T-helper 1 cell (primary cell): ENCODE measurements around the gene MARVELD1.

Source experiments
- DNase-seq, 5 donors: peaks; one replicate each; pipeline ENCODE4 v3.0.0-alpha.2; 2012 to 2020

MARVELD1 gene

GRCh38 chr10:97724341-97724941 lies 10.9 kb downstream of the MARVELD1 start:
- no peak for DNase-seq

GRCh38 chr10:97726636-97727178 lies 13.2 kb downstream of the MARVELD1 start:
- no peak for DNase-seq

DNA sequence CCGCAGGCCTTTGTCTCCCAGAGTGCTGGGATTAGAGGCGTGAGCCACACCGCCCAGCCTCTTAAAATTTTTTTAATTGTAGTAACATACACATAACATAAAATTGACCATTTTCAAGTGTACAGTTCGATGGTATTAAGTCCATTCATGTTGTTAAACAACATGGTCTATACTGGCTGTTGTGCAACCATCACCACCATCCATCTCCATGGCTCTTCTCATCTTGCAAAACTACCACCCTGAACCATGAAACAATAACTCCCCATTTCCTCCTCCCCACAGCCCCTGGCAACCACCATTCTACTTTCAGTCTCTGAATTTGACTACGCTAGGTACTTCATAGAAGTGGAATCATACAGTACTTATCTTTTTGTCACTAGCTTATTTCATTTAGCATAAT lies 15.5 kb downstream of the MARVELD1 start:
- no peak for DNase-seq

DNA sequence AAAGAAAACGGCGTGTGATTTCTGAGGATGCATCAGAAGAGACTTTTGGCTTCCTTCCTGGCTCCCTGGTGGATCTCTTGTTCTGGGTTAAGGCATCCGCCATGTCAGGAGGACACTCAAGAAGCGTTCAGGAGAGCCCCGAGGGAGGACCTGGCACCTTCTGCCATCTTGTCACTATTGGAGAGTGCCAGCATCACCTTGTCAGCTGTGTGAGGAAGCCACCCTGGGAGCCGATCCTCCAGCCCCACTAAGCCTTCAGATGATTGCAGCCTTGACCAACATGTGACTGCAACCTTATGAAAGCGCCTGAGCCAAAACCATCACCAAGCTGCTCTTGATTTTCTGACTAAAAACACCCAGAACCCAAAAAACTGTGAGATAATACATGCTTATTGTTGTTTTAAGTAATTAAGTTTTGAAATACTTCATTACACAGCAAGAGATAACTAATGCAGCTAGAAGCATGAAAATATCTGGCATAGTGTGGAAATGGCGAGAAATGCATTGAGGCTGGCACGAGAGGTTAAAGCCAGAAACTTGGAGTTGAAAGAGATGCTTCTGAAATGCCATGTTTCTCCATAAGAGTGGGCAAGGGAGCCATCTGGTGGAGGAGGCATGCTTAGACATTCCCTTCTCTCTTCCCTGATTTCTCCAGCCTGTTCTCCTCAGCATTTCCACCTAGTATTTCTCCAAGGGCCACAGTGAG lies 18.0 kb downstream of the MARVELD1 start:
- peak in 4 of 5 donors; percentile 35 to 58 (median 40) for DNase-seq

- DNase-seq, result no peak
Observed at GRCh38 chr10:97732052-97732359, 18.5 kb downstream of the MARVELD1 start.

DNA sequence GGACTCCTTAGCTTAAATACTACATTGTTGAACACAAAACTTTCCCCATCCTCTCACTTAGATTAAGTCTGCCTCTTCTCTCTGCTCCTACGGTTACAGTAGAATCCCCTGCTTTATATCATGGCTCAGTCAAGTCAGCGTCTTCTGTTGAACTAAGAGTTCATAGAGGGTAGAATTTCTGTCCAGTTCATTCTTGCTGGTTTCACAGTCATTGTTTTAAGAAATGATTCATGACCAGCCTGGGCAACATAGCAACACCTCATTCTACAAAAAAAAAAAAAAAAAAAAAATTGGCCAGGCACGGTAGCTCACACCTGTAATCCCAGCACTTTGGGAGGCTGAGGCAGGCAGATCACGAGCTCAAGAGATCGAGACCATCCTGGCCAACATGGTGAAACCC lies 19.7 kb downstream of the MARVELD1 start:
- DNase-seq, result no peak

DNA sequence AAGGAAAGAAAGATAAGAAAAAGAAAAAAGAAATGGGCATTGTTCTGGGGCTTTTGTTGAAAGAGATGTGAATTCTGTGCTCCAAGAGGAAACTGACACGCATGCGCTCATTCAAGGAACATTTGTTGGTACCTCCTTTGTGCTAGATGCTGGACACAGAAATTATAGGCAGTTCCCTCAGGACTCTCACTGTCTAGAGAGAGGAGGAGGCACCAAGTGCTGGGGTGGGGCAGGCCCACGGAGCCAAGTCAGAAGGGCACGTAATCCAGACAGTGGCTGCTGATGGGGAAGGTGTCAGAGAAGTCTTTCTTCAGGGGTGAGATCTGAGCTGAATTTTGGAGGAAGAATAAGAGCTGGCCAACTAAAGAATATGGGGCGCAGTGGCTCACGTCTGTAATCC lies 20.5 kb downstream of the MARVELD1 start:
- DNase-seq, result no peak

DNA sequence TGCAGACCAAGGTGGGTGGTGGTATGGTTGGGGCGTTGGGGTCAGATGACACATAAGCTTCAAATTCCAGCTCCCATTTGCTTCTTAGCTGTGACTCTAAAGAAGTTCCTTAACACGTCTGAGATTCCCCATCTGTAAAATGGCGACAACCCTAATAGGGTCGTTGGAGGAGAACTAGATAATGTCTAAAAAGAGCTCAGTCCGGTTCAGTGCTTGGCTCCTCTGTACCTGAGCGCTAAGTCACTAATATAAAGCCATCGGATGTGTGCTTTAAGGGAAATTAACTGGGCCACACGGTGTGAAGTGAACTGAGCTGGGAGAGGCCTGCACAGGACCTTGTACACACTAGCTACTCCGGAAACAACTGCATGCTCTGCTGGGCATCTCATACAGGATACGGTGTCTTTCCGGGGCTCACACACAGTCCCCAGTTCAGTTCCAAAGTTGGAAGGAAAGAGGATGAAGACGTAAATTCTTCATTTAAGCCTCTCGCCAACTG lies 22.9 kb downstream of the MARVELD1 start:
- peak in 1 of 5 donors; percentile 8 for DNase-seq

GRCh38 chr10:97736902-97737769 lies 23.6 kb downstream of the MARVELD1 start, which contains the start of gene ZFYVE27:
ZFYVE27 (plus strand) TSS chr10:97737128; CDS start chr10:97738478, 1,350 bp downstream.
- DNase-seq, result peak; percentile 89 to 96 (median 93)

- DNase-seq, result peak in 1 of 5 donors; percentile 24
Observed at GRCh38 chr10:97737770-97738265, 24.3 kb downstream of the MARVELD1 start.

GRCh38 chr10:97738616-97739015 lies 25.1 kb downstream of the MARVELD1 start:
- DNase-seq, result no peak

DNA sequence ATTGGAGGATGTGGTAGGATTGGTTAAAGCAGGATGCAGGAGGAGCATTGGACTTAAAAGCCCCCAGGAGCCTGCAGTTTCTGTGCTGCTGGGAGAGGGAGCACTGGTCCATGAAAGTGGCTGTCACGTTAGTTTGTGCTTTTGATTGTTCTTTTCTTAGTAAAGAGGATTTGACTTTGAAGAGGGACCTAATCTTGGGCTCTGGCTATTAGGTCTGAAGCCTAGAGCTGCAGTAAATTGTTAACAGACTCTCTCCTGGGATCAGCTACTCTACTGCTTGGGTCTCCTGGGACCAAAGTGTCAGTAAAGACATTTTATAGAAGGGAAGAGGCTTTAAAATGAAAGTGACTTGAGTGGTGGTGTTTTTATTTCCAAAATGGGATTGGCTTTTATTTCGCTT lies 27.1 kb downstream of the MARVELD1 start:
- DNase-seq, result no peak

GRCh38 chr10:97743169-97743943 lies 29.8 kb downstream of the MARVELD1 start:
- DNase-seq, result no peak

- DNase-seq, result no peak
Observed at GRCh38 chr10:97744405-97745035, 31.0 kb downstream of the MARVELD1 start.

- no peak for DNase-seq
Observed at GRCh38 chr10:97747573-97747972, 34.0 kb downstream of the MARVELD1 start.

- DNase-seq, result no peak
Observed at GRCh38 chr10:97748116-97748515, 34.6 kb downstream of the MARVELD1 start.

DNA sequence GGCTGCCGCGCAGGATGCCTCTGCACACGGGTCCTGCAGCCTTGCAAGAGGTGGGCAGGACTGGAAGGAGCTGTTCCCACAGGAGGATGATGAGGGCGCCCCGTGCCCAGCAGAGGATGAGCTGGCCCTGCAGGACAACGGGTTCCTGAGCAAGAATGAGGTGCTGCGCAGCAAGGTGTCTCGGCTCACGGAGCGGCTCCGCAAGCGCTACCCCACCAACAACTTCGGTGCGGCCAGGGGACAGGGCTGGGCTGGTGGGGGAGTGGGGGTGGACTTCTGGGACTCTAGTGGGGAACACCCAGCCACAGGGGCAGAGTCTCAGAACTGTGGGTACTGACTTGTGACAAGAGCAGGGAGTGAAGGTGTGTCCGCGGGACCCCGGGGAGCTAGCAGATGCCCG lies 39.4 kb downstream of the MARVELD1 start:
- DNase-seq, result no peak

GRCh38 chr10:97754726-97755125 lies 41.2 kb downstream of the MARVELD1 start:
- DNase-seq, result no peak

DNA sequence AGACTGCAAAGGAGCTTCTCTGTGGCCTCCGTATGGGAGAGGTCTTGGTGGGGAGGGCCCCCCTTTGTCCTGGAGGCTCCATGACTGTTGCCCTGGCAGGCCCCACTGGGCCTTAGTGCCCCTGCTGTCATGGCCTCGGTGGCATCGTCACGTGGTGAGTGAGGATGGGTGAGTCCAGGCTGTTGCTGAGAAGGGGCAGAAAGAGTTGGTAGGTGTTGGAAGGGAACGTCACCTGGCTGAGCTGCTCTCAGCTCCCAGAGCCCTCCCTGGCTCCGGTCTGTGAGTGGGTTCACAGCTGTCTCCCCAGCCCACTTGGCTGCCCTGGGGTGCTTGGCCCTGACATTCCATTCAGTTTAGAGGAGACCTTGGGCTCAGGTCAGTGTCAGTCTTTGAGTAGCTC lies 42.2 kb downstream of the MARVELD1 start:
- no peak for DNase-seq

GRCh38 chr10:97757471-97757870 lies 43.9 kb downstream of the MARVELD1 start:
- no peak for DNase-seq

- peak in 3 of 5 donors; percentile 17 to 36 (median 29) for DNase-seq
Observed at GRCh38 chr10:97759158-97759887, 45.8 kb downstream of the MARVELD1 start.
